Psoas muscle (tissue), 8 donors: ENCODE results near the gene RGS3. TPM values are rescaled to one million over a fixed set of nuclear protein-coding genes. Genes with fewer than 3 reads are reported as not detected.

Source experiments
- ATAC-seq, 4 donors: fragments of 200-7000 bp; cut with Tn5 transposase; one replicate each; pipeline ENCODE4 v1.9.1; 2020; ENCODE audit warnings: moderate library complexity in 3 of 4, mild to moderate bottlenecking in 2 of 4
- DNase-seq, 2 donors: peaks; one replicate each; pipeline ENCODE4 v3.0.0-alpha.2; 2020
- H3K27ac ChIP-seq: fragments of 200-600 bp; one replicate; pipeline ENCODE4 v1.8.0; 2022
- H3K27me3 ChIP-seq, 3 donors: fragments of 200-600 bp in 1 of 3; one replicate each; pipeline versions ENCODE4 v1.6.1 to v1.8.0; 2013 to 2022; ENCODE audit warnings: low read length in 2 of 3, mild to moderate bottlenecking in 2 of 3, moderate library complexity in 1 of 3; ENCODE audit not compliant: insufficient read depth in 3 of 3
- H3K36me3 ChIP-seq, 2 donors: fragments of 200-600 bp in 1 of 2; one replicate each; pipeline versions ENCODE4 v1.6.1 to v1.8.0; 2013 to 2022; ENCODE audit warnings: low read depth in 1 of 2, mild to moderate bottlenecking in 1 of 2, moderate library complexity in 1 of 2; ENCODE audit not compliant: insufficient read depth in 1 of 2
- H3K4me1 ChIP-seq: fragments of 200-600 bp; one replicate; pipeline ENCODE4 v1.8.0; 2022
- H3K4me3 ChIP-seq: fragments of 200-600 bp; one replicate; pipeline ENCODE4 v1.8.0; 2022; ENCODE audit warnings: mild to moderate bottlenecking
- H3K9me3 ChIP-seq: fragments of 200-600 bp; one replicate; pipeline ENCODE4 v1.8.0; 2022
- WGBS, 3 donors: extraction: QIAGEN DNeasy Blood & Tissue Kit; methylation state at CpG; one replicate each; pipeline versions ENCODE4 v1.1.6 to v1.1.7; 2013; 5-methylcytosine and 5-hydroxymethylcytosine counted together
- intact Hi-C, 2 donors: fragments of 100-400 bp; cut with DNase I; formaldehyde crosslinking; loops; one replicate each; pipeline versions ENCODE4 v1.11.0 to v1.14.2; 2022
- polyA plus RNA-seq, 3 donors: library from polyadenylated mRNA; stranded (reverse); fragments of 200-250 nt; gene quantifications; one replicate each; pipeline ENCODE4 v1.2.3, GENCODE V29; 2013
- total RNA-seq, 4 donors: library from RNA; stranded (reverse); fragmentation: NEBNext Ultra II Directional in 2 of 4; extraction: Animal tissue kit (Norgen Biotek cat#: 25700) in 2 of 4; gene quantifications; one replicate each; pipeline versions ENCODE4 v1.2.1 to v1.2.4, GENCODE V29; 2021 to 2023
- TF ChIP-seq, protein P1 (sequence below): fragments of 200-600 bp; IDR thresholded peaks from one replicate; pipeline ENCODE4 v1.8.0; 2022; ENCODE audit warnings: antibody characterized with exemption
- donor health status: healthy with polysubstance abuse.
- donor health status: DM: no; HTN: no; CAD: no; lungs with moderate emphysema.
- donor health status: Bipolar disorder and iron deficiency.
- donor health status: healthy.
- donor health status: DM: yes; HTN: yes; CAD: no.
- donor health status: DM: no; HTN: no; CAD: no.
- donor health status: DM: no; HTN: no; CAD: no.
- donor health status: DM: yes; HTN: yes; CAD: no.

RGS3 gene
- total and polyA plus RNA-seq, 7 donors = 7.1 to 38.1 (median 14.6) TPM

DNA sequence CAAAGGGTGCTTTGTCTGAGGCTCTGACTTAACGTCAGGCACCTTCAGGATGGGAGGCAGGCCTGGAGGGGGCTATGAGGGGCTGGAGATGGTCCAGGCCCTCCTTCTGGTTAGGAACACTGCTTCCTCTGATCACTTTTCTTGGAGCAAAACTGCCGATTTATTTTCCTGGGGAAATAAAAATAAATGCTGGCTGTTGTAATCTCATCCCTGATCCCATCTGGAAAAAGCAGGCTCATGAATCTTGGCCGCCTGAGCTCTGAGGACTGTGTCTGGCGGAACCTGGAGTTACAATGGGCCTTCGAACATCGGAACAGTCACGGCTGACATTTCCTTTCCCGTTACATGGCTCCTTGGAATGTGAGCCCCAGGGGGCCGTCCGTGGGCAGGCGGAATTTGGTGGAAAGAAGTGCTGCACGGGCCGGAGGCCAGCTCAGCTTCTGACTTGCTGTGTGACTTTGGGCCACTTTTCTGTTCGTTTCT lies 157.8 kb downstream of the RGS3 start:
- ATAC-seq = peak; percentile 50 to 73 (median 66)

DNA sequence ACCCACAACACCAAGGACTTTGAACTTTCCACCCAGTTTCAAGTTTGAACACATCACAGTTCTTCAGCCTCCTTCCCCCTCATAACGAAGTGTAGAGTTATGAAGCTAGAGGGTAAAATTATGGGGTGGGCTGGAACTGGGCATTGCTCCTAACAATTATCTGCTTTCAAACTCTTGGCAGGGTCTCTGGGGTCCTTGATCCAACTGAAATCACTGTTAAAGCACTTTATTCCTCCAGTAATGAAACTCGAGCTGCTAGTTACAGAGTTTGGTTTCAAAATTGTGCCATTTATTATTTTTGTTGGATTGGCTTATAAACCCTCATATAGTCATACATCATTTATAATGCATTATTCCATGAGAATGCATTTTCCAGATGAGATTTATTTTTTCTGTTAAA lies 158.5 kb downstream of the RGS3 start:
- H3K9me3 ChIP-seq = no peaks in the 10 kb centered on the region
- no peaks in the 10 kb centered on the region for H3K36me3 ChIP-seq
- ATAC-seq (no peak), DNase-seq (no peak)
- H3K27me3 ChIP-seq = no peaks in the 10 kb centered on the region
- H3K4me1 ChIP-seq = peaks cover 26% of the 10 kb centered on the region
- peak overlapping the region; percentile 79 for H3K27ac ChIP-seq
- WGBS, 3 donors = 48 to 76% (median 66%) methylated on average over 2 of the region's 2 CpGs
- TF ChIP-seq, protein P1, sequence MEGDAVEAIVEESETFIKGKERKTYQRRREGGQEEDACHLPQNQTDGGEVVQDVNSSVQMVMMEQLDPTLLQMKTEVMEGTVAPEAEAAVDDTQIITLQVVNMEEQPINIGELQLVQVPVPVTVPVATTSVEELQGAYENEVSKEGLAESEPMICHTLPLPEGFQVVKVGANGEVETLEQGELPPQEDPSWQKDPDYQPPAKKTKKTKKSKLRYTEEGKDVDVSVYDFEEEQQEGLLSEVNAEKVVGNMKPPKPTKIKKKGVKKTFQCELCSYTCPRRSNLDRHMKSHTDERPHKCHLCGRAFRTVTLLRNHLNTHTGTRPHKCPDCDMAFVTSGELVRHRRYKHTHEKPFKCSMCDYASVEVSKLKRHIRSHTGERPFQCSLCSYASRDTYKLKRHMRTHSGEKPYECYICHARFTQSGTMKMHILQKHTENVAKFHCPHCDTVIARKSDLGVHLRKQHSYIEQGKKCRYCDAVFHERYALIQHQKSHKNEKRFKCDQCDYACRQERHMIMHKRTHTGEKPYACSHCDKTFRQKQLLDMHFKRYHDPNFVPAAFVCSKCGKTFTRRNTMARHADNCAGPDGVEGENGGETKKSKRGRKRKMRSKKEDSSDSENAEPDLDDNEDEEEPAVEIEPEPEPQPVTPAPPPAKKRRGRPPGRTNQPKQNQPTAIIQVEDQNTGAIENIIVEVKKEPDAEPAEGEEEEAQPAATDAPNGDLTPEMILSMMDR = no peak
- intact Hi-C loops = loop anchor here in 1 of 2 donors (2.0 kb wide), 1 partner anchor 23 kb away; no protein-coding TSS in a partner anchor
- H3K4me3 ChIP-seq = no peak overlapping the region

More for the DNA sequence above, 157.8 kb downstream of the RGS3 start:
- peak overlapping the region; percentile 79 for H3K27ac ChIP-seq
- H3K9me3 ChIP-seq = no peaks in the 10 kb centered on the region
- H3K36me3 ChIP-seq = no peaks in the 10 kb centered on the region
- TF ChIP-seq, protein P1 = no peak
- H3K4me1 ChIP-seq = peaks cover 29% of the 10 kb centered on the region
- H3K4me3 ChIP-seq = no peak overlapping the region
- WGBS, 3 donors = 27 to 52% (median 34%) methylated on average over 14 of the region's 14 CpGs
- DNase-seq = peak; percentile 88
- H3K27me3 ChIP-seq = no peaks in the 10 kb centered on the region
- intact Hi-C loops = loop anchor here in 1 of 2 donors (2.0 kb wide), 1 partner anchor 23 kb away; no protein-coding TSS in a partner anchor

DNA sequence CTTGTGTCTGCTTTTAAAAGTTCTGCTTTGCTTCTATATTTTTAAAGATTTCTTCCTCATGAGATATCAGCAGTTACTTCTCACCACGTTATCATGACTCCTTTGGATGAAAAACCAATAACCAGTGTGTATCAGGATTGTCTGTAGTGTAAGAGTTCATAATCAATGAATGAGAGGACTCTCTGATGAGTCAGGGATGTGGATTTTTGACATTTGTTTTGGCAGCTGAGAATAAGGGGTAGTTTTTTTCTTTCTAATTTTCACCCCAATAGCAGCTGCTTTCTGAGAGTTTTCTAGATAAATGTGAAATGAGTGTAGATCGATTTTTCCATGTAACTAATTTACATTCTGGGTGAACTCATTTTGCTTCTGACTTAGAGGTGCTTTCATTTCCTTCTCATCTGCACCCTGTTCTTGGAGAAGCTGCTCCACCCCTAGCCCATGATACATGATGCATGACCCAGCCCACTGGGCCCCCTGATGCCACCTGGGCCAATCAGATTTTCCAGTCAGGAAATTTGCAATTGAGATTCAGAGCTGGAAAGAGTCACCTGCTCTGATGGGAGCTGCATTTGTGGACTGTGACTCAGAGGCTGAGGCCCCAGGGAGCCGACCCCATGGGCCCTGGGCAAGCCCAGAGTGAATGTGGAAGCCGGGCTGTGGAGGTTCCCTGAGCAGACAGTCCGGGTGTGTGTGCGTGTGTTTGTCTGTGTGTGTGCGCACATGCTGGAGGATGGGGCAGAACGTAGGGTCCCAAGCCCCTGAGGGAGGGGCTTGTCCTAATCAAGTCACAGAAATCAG lies 159.3 kb downstream of the RGS3 start:
- intact Hi-C loops = no loop called here
- Histone ChIP-seq H3K4me1 (peaks cover 26% of the 10 kb centered on the region), H3K36me3 (no peaks in the 10 kb centered on the region), H3K27me3 (no peaks in the 10 kb centered on the region), H3K9me3 (no peaks in the 10 kb centered on the region), H3K4me3 (no peak overlapping the region), H3K27ac (no peak overlapping the region)
- DNase-seq (no peak), ATAC-seq (no peak)
- TF ChIP-seq, protein P1 = no peak
- 68 to 77% (median 69%) methylated on average over 8 of the region's 8 CpGs for WGBS, 3 donors

- Histone ChIP-seq H3K4me3 (no peak overlapping the region), H3K27ac (no peak overlapping the region), H3K27me3 (no peaks in the 10 kb centered on the region), H3K36me3 (no peaks in the 10 kb centered on the region), H3K4me1 (peaks cover 26% of the 10 kb centered on the region), H3K9me3 (no peaks in the 10 kb centered on the region)
- ATAC-seq = no peak
- no peak for DNase-seq
- intact Hi-C loops = no loop called here
- TF ChIP-seq, protein P1 = no peak
- 95 to 98% (median 96%) methylated on average over 9 of the region's 9 CpGs for WGBS, 3 donors
Measured at GRCh38 chr9:113623851-113624485, 160.4 kb downstream of the RGS3 start.
